GM23248 (cell line): ENCODE measurements around the gene TWF2. TPM values are rescaled to one million over a fixed set of nuclear protein-coding genes. Genes with fewer than 3 reads are reported as not detected.

Experiments
- DNase-seq: peaks from one replicate; pipeline ENCODE4 v3.0.0-alpha.2; 2015
- H2AFZ ChIP-seq: fragments of 200-600 bp; sonication (generic); 2 replicates; pipeline ENCODE4 v1.6.1; 2016; ENCODE audit warnings: antibody characterized with exemption
- H3F3A ChIP-seq: fragments of 200-600 bp; sonication (generic); 2 replicates; pipeline ENCODE4 v1.6.1; 2016; ENCODE audit warnings: mild to moderate bottlenecking, antibody characterized with exemption, mixed run types; ENCODE audit not compliant: insufficient read depth
- H3K27ac ChIP-seq: fragments of 200-600 bp; sonication (generic); 2 replicates; pipeline ENCODE4 v1.5.1; 2016; ENCODE audit warnings: mild to moderate bottlenecking
- H3K27me3 ChIP-seq: fragments of 200-600 bp; sonication (generic); replicated peaks from 2 replicates; pipeline ENCODE4 v1.6.1; 2016; ENCODE audit warnings: mild to moderate bottlenecking; ENCODE audit not compliant: insufficient read depth
- H3K36me3 ChIP-seq: fragments of 200-600 bp; sonication (generic); 2 replicates; pipeline ENCODE4 v1.6.1; 2016; ENCODE audit warnings: low read depth, mild to moderate bottlenecking
- H3K4me1 ChIP-seq: fragments of 200-600 bp; sonication (generic); 2 replicates; pipeline ENCODE4 v1.6.1; 2016; ENCODE audit warnings: mild to moderate bottlenecking; ENCODE audit not compliant: insufficient read depth
- H3K4me2 ChIP-seq: fragments of 200-600 bp; sonication (generic); one replicate; pipeline ENCODE4 v1.6.1; 2016; ENCODE audit warnings: mild to moderate bottlenecking; ENCODE audit not compliant: unreplicated experiment
- H3K4me3 ChIP-seq: fragments of 200-600 bp; sonication (generic); 2 replicates; pipeline ENCODE4 v1.5.1; 2016; ENCODE audit warnings: mild to moderate bottlenecking
- H3K79me2 ChIP-seq: fragments of 200-600 bp; sonication (generic); 2 replicates; pipeline ENCODE4 v1.6.1; 2016; ENCODE audit warnings: mild to moderate bottlenecking; ENCODE audit not compliant: insufficient read depth
- H3K9ac ChIP-seq: fragments of 200-600 bp; sonication (generic); 2 replicates; pipeline ENCODE4 v1.6.1; 2016; ENCODE audit warnings: mild to moderate bottlenecking
- H3K9me2 ChIP-seq: fragments of 200-600 bp; sonication (generic); 2 replicates; pipeline ENCODE4 v1.6.1; 2016; ENCODE audit warnings: mixed run types, mild to moderate bottlenecking, moderate library complexity; ENCODE audit not compliant: insufficient read depth
- H3K9me3 ChIP-seq: fragments of 200-600 bp; sonication (generic); one replicate; pipeline ENCODE4 v1.6.1; 2017; ENCODE audit warnings: low read depth
- H4K20me1 ChIP-seq: fragments of 200-600 bp; sonication (generic); 2 replicates; pipeline ENCODE4 v1.6.0; 2016; ENCODE audit not compliant: insufficient read depth
- EZH2 ChIP-seq: fragments of 200-600 bp; sonication (generic); IDR thresholded peaks from 2 replicates; pipeline ENCODE4 v1.6.1; 2018; ENCODE audit warnings: antibody characterized with exemption, mild to moderate bottlenecking; ENCODE audit not compliant: insufficient read depth, poor library complexity, severe bottlenecking
- EZH2phosphoT487 ChIP-seq: fragments of 200-600 bp; sonication (generic); IDR thresholded peaks from 2 replicates; pipeline ENCODE4 v1.6.1; 2018; ENCODE audit warnings: antibody characterized with exemption, moderate library complexity, mild to moderate bottlenecking, low read depth; ENCODE audit not compliant: insufficient read depth
- WGBS, 2 experiments: methylation state at CpG; one replicate each; pipeline ENCODE4 v1.1.6; 2015 to 2017; ENCODE audit warnings: low lambda C conversion rate in 2 of 2, low coverage in 1 of 2; ENCODE audit errors: missing lambda C conversion rate in 2 of 2; 5-methylcytosine and 5-hydroxymethylcytosine counted together
- in situ Hi-C: fragments of 300-500 bp; cut with MboI; formaldehyde crosslinking; loops from 2 replicates; pipeline ENCODE4 v1.15.0; 2020
- polyA plus RNA-seq: library from polyadenylated mRNA; unstranded; fragments of >200 nt; fragmentation: Nextera tagmentation; extraction: Ambion mirVana; gene quantifications from 2 replicates; pipeline ENCODE4 v1.2.1, GENCODE V29; 2016
- total RNA-seq: library from RNA; depleted of rRNA; stranded (reverse); fragments of >200 nt; shearing (Covaris generic); gene quantifications from 2 replicates; pipeline ENCODE4 v1.2.3, GENCODE V29; 2014

The TWF2 gene
- total and polyA plus RNA-seq, 2 experiments from 2014 or later: 95.1 to 137 TPM

DNA sequence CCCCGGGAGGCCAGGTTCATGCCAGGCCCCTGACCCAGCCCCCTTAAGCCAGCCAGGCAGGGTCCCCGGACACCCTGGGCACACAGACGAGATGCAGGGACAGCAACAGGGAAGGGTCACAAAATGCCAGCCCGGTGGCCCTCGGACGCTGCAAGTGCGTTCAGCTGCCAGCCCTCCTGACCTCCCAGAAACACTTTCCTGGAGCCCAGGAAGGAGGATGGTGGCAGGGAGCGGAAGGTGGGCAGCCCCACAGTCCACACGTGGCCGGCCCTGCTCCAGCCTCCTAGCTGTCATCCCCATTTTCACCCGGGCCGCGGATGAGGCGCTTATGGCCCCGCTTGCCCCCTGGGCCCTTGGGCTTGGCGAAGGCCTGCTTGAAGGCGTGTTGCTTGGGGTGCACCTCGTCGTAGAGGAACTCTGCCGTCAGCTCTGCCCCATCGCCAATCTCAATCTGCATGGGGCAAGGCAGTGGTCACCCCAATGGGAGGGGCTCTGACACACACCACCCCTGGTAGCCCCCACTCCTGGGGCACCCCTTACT lies 10.1 kb downstream of the TWF2 start:
- in situ Hi-C loops: no loop called here
- 91 to 96% methylated on average over 21 of the region's 21 CpGs for WGBS, 2 experiments
- DNase-seq: no peak

GRCh38 chr3:52228266-52228665 lies 10.7 kb downstream of the TWF2 start:
- no peak for TF ChIP-seq EZH2phosphoT487
- no peak for TF ChIP-seq EZH2
- no peak for DNase-seq
- Histone ChIP-seq H3F3A (no peaks in the 10 kb centered on the region), H3K9me2 (no peaks in the 10 kb centered on the region), H3K9ac (no peak overlapping the region), H3K27me3 (no peaks in the 10 kb centered on the region), H3K4me3 (no peak overlapping the region), H3K4me1 (no peaks in the 10 kb centered on the region), H2AFZ (no peak overlapping the region), H3K4me2 (no peak overlapping the region), H4K20me1 (no peaks in the 10 kb centered on the region), H3K9me3 (no peaks in the 10 kb centered on the region), H3K27ac (no peak overlapping the region), H3K79me2 (peaks cover 17% of the 10 kb centered on the region), H3K36me3 (peaks cover 12% of the 10 kb centered on the region; the same call in 1 of the 2 replicates)
- in situ Hi-C loops: no loop called here
- WGBS, 2 experiments: 80 to 81% methylated on average over 10 of the region's 10 CpGs

More for the DNA sequence above, 10.1 kb downstream of the TWF2 start:
- no peaks in the 10 kb centered on the region for H3K27me3 ChIP-seq
- H3K9me2 ChIP-seq: no peaks in the 10 kb centered on the region
- no peaks in the 10 kb centered on the region for H3F3A ChIP-seq
- TF ChIP-seq EZH2phosphoT487 (no peak), EZH2 (no peak)
- H3K36me3 ChIP-seq: peaks cover 12% of the 10 kb centered on the region; the same call in 1 of the 2 replicates
- no peak overlapping the region for H3K27ac ChIP-seq
- H4K20me1 ChIP-seq: no peaks in the 10 kb centered on the region
- H3K79me2 ChIP-seq: peaks cover 20% of the 10 kb centered on the region
- H3K9ac ChIP-seq: no peak overlapping the region
- H3K4me1 ChIP-seq: no peaks in the 10 kb centered on the region
- no peak overlapping the region for H3K4me3 ChIP-seq
- H3K9me3 ChIP-seq: no peaks in the 10 kb centered on the region
- no peak overlapping the region for H3K4me2 ChIP-seq
- no peak overlapping the region for H2AFZ ChIP-seq

GRCh38 chr3:52227766-52228165 lies 11.2 kb downstream of the TWF2 start:
- in situ Hi-C loops: no loop called here
- Histone ChIP-seq H4K20me1 (no peaks in the 10 kb centered on the region), H3K27me3 (no peaks in the 10 kb centered on the region), H3K79me2 (peaks cover 12% of the 10 kb centered on the region), H3F3A (no peaks in the 10 kb centered on the region), H3K4me1 (no peaks in the 10 kb centered on the region), H3K4me3 (no peak overlapping the region), H3K27ac (no peak overlapping the region), H3K9me3 (no peaks in the 10 kb centered on the region), H3K36me3 (peaks cover 12% of the 10 kb centered on the region; the same call in 1 of the 2 replicates), H3K9ac (no peak overlapping the region), H3K4me2 (no peak overlapping the region), H2AFZ (no peak overlapping the region), H3K9me2 (no peaks in the 10 kb centered on the region)
- no peak for DNase-seq
- 86 to 88% methylated on average over 7 of the region's 7 CpGs for WGBS, 2 experiments
- no peak for TF ChIP-seq EZH2phosphoT487

GRCh38 chr3:52227117-52227516 lies 11.8 kb downstream of the TWF2 start:
- no peaks in the 10 kb centered on the region for H3K9me2 ChIP-seq
- in situ Hi-C loops: no loop called here
- H3K9ac ChIP-seq: no peak overlapping the region
- 75 to 84% methylated on average over 4 of the region's 4 CpGs for WGBS, 2 experiments
- no peaks in the 10 kb centered on the region for H4K20me1 ChIP-seq
- H3K36me3 ChIP-seq: peaks cover 12% of the 10 kb centered on the region; the same call in 1 of the 2 replicates
- no peak overlapping the region for H2AFZ ChIP-seq
- no peak overlapping the region for H3K27ac ChIP-seq
- H3F3A ChIP-seq: no peaks in the 10 kb centered on the region
- no peaks in the 10 kb centered on the region for H3K9me3 ChIP-seq
- H3K4me3 ChIP-seq: no peak overlapping the region
- no peaks in the 10 kb centered on the region for H3K4me1 ChIP-seq
- H3K27me3 ChIP-seq: no peaks in the 10 kb centered on the region
- TF ChIP-seq EZH2: no peak
- no peak for TF ChIP-seq EZH2phosphoT487
- DNase-seq: no peak
- H3K4me2 ChIP-seq: no peak overlapping the region
- H3K79me2 ChIP-seq: peaks cover 5% of the 10 kb centered on the region
